ENCODE data around the gene ELP5.

The ELP5 gene

DNA sequence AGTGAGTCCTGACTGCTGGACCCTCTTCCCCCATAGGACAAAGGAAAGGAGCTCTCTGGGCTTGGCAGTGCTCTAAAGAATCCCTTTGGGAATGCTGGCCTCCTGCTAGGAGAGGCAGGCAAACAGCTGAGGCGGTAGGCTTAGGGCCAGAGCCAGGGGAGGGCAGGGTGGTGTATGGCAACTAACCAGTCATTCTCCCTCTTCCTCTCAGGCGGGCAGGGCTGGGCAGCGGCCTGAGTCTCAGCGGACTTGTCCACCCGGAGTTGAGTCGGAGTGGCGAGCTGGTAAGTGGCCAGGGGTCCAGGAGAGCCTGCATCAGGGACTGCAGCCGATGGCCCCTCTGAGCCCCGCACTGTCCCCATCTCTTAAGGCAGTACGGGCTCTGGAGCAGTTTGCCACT, 27.9 kb upstream of the ELP5 start:
- no peak overlapping the region for H3K4me3 ChIP-seq (ENCODE audit: low read length)
- TF ChIP-seq, protein P1, sequence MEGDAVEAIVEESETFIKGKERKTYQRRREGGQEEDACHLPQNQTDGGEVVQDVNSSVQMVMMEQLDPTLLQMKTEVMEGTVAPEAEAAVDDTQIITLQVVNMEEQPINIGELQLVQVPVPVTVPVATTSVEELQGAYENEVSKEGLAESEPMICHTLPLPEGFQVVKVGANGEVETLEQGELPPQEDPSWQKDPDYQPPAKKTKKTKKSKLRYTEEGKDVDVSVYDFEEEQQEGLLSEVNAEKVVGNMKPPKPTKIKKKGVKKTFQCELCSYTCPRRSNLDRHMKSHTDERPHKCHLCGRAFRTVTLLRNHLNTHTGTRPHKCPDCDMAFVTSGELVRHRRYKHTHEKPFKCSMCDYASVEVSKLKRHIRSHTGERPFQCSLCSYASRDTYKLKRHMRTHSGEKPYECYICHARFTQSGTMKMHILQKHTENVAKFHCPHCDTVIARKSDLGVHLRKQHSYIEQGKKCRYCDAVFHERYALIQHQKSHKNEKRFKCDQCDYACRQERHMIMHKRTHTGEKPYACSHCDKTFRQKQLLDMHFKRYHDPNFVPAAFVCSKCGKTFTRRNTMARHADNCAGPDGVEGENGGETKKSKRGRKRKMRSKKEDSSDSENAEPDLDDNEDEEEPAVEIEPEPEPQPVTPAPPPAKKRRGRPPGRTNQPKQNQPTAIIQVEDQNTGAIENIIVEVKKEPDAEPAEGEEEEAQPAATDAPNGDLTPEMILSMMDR (IDR thresholded peaks at IDR 0.05; ENCODE audit: insufficient read depth, low read depth, low read length, missing control alignments), result no peak
- no peak for DNase-seq (ENCODE audit: low read depth)

DNA sequence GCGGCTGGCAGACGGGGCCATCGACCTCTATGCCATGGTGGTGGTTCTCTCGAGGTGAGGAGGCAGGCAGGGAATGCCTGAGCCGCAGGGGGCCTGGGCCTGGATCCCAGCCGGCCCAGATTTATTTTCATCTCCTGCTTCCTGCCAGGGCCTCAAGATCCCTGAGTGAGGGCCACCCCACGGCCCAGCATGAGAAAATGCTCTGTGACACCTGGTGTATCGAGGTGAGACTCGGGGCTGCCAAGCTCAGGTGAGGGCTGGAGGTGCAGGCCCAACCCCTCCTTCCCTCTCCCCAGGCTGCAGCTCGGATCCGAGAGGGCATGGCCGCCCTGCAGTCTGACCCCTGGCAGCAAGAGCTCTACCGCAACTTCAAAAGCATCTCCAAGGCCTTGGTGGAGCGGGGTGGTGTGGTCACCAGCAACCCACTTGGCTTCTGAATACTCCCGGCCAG, 27.3 kb upstream of the ELP5 start:
- DNase-seq (ENCODE audit: low read depth), result no peak
- H3K4me3 ChIP-seq (ENCODE audit: low read length), result no peak overlapping the region
- TF ChIP-seq, protein P1 (IDR thresholded peaks at IDR 0.05; ENCODE audit: insufficient read depth, low read depth, low read length, missing control alignments), result no peak

DNA sequence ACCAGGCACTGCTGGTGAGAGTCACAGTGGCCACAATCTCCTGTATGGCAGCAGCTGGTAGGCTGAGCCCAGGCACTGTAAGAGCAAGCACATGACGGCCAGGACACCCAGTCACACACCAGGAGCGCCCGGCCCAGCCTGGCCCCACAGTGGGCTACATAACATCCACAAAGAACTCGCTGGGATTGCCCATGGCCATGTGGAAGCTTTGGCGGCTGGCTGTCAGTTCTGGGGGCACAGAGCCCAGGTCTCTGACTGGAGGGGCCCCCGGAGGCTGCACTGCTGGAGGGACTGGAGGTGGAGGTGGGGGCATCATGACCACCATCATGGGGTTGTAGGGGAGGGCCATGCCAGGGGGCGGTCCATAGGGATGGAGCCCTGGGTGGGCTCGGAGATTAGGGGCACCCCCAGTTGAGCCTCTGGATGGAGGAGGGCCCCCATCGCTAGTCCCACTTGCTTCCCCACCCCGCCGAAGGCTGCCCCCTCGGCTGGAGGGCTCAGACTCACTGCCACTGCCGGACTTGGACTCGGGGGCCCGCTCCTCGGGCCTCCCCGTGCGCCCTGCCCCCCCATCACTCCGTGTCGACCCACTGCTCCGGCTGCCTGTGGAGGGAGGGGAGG, 26.2 kb upstream of the ELP5 start:
- TF ChIP-seq, protein P1 (IDR thresholded peaks at IDR 0.05; ENCODE audit: insufficient read depth, low read depth, low read length, missing control alignments), result no peak
- H3K4me3 ChIP-seq (ENCODE audit: low read length), result no peak overlapping the region
- no peak for DNase-seq (ENCODE audit: low read depth)

DNA sequence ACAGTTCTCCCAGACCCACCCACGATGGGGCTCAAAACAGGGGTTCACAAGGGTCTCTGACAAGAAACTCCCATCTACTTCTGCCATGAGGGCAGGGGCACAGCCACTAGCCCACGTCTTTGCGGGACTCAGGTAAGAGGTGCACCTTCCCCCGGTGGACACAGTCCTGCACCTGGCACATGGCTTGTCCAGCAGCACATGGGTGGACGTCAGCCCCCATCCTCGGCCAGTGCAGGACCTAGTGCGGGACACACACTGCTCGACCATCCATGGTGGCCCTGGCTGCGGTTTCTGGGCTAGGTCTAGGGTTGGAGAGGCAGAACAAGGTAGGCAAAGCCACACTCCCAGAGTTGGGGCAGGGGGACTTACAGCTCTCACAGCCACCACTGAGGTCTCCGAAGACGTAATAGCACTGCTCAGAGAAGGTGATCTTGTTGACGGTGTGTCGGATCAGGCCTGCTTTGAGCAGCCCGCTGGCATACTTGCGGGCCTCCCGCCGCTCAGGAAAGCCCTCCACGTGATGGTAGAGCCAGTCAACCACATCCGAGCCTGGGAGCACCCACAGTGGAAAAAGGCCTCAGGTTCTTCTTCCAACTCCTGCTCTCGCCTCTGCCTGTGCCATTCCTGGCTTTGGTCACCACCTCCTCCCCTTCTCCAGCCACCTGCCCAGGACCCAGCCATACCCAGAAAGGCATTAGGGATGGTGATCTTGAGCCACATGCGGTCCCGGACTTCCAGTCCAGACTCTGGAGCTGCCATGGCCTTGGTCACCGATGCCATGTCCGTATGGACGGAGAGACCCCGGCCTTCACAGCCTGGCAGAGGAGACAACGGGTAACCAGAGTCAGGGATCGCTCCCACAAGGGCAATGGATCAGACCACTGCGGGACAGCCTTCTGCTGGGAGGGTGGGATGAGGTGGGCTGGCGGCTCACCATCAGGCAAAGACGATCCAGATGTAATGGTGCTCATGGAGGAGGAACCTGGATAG, 25.0 kb upstream of the ELP5 start:
- no peak overlapping the region for H3K4me3 ChIP-seq (ENCODE audit: low read length)
- TF ChIP-seq, protein P1 (IDR thresholded peaks at IDR 0.05; ENCODE audit: insufficient read depth, low read depth, low read length, missing control alignments), result no peak
- no peak for DNase-seq (ENCODE audit: low read depth)

DNA sequence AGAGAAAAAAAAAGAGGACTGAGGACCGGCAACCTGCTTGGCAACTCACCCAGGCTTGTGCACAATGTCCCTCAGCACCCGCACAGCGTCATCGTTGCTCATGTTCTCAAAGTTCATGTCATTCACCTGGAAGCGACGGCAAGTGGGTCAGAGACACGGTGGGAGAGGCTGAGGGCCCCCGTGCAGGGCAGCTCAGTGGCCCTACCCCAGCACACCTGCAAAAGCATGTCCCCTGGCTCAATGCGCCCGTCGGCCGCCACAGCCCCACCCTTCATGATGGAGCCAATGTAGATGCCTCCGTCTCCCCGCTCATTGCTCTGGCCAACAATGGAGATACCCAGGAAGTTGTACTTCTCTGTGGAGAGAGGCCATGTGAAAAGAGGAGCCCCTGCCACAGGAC, 23.1 kb upstream of the ELP5 start:
- no peak for DNase-seq (ENCODE audit: low read depth)
- H3K4me3 ChIP-seq (ENCODE audit: low read length), result no peak overlapping the region
- TF ChIP-seq, protein P1 (IDR thresholded peaks at IDR 0.05; ENCODE audit: insufficient read depth, low read depth, low read length, missing control alignments), result no peak

DNA sequence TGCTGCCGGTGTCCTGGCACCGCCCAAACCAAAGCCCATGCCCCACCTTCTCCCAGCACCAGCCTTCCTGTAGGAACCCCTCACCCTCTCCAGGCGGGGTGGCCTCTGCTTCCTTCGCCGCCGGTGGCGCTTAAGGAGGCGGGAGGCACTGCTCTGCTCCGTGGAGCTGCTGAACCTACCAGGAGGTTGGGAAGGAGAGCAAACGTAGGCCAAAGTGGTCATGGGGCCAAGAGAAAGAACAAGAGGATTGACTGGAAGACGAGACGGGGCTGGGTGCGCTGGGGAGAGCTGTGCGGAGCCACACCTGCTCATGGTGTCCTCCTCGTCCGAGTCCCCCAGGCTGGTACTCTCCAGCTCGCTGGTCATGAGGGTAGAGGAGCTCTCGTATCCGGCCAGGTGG, 22.5 kb upstream of the ELP5 start:
- TF ChIP-seq, protein P1 (IDR thresholded peaks at IDR 0.05; ENCODE audit: insufficient read depth, low read depth, low read length, missing control alignments), result no peak
- DNase-seq (ENCODE audit: low read depth), result no peak
- no peak overlapping the region for H3K4me3 ChIP-seq (ENCODE audit: low read length)

Data from epithelial cell of esophagus (primary cell).